Lung (tissue), 12 donors: ENCODE data around the gene FMN1. TPM values are rescaled to one million over a fixed set of nuclear protein-coding genes. Genes with fewer than 3 reads are reported as not detected.

Source experiments
- ATAC-seq: fragments of 200-7000 bp; cut with Tn5 transposase; one replicate; pipeline ENCODE4 v1.9.1; 2020; ENCODE audit warnings: moderate number of reproducible peaks; ENCODE audit not compliant: insufficient read depth, low FRiP score
- DNase-seq, 3 donors: peaks; one replicate each; pipeline ENCODE4 v3.0.0-alpha.2; 2013 to 2017
- H3K27ac ChIP-seq, 2 donors: one replicate each; pipeline ENCODE4 v1.5.1; 2013; ENCODE audit warnings: mild to moderate bottlenecking in 2 of 2, moderate library complexity in 2 of 2, control low read depth in 1 of 2, inconsistent platforms in 1 of 2, low read depth in 1 of 2, low read length in 1 of 2
- H3K27me3 ChIP-seq, 3 donors: one replicate each; pipeline ENCODE4 v1.5.1; 2013; ENCODE audit warnings: low read length in 2 of 3; ENCODE audit not compliant: control insufficient read depth in 3 of 3, insufficient read depth in 3 of 3
- H3K36me3 ChIP-seq, 4 donors: one replicate each; pipeline ENCODE4 v1.5.1; 2013; ENCODE audit warnings: low read length in 4 of 4, mild to moderate bottlenecking in 1 of 4, moderate library complexity in 1 of 4; ENCODE audit not compliant: control insufficient read depth in 4 of 4, insufficient read depth in 4 of 4
- H3K4me1 ChIP-seq, 5 donors: one replicate each; pipeline ENCODE4 v1.5.1; 2013; ENCODE audit warnings: low read length in 5 of 5, mild to moderate bottlenecking in 2 of 5, moderate library complexity in 1 of 5; ENCODE audit not compliant: control insufficient read depth in 5 of 5, insufficient read depth in 5 of 5
- H3K4me3 ChIP-seq: one replicate; pipeline ENCODE4 v1.5.1; 2013; ENCODE audit warnings: mild to moderate bottlenecking, control low read depth, moderate library complexity
- H3K9ac ChIP-seq, 2 donors: one replicate each; pipeline ENCODE4 v1.5.1; 2013; ENCODE audit warnings: low read length in 2 of 2, control low read depth in 1 of 2; ENCODE audit not compliant: insufficient read depth in 1 of 2
- H3K9me3 ChIP-seq, 4 donors: one replicate each; pipeline ENCODE4 v1.5.1; 2013; ENCODE audit warnings: low read length in 3 of 4, mild to moderate bottlenecking in 1 of 4, moderate library complexity in 1 of 4; ENCODE audit not compliant: control insufficient read depth in 4 of 4, insufficient read depth in 3 of 4
- CTCF ChIP-seq: IDR thresholded peaks from 2 replicates; pipeline ENCODE4 v1.5.1; 2012; ENCODE audit warnings: mild to moderate bottlenecking; ENCODE audit errors: control extremely low read depth, extremely low read depth
- WGBS, 2 donors: extraction: QIAGEN DNeasy Blood & Tissue Kit; methylation state at CpG; one replicate each; pipeline ENCODE4 v1.1.7; 2013; 5-methylcytosine and 5-hydroxymethylcytosine counted together
- polyA plus RNA-seq, 2 donors: library from polyadenylated mRNA; stranded (reverse); fragments of 200-250 nt; gene quantifications; one replicate each; pipeline ENCODE4 v1.2.1, GENCODE V29; 2013
- total RNA-seq, 2 donors: library from RNA; depleted of rRNA in 1 of 2; stranded (reverse); fragments of >200 nt in 1 of 2; gene quantifications; one replicate each; pipeline ENCODE4 v1.2.1, GENCODE V29; 2014 to 2021
- donor health status: control.
- donor health status: control.
- donor health status: Bipolar disorder and iron deficiency.
- donor health status: healthy.
- donor health status: DM: yes; HTN: yes; CAD: no.

Gene FMN1
- total and polyA plus RNA-seq, 4 donors = 4.6 to 45.2 (median 15.7) TPM

- H3K9me3 ChIP-seq = no peaks in the 10 kb centered on the region
- DNase-seq (no peak), ATAC-seq (peak; percentile 47)
- H3K27me3 ChIP-seq = no peaks in the 10 kb centered on the region
- H3K9ac ChIP-seq = no peak overlapping the region
- H3K36me3 ChIP-seq = no peaks in the 10 kb centered on the region
- H3K4me3 ChIP-seq = no peak overlapping the region
- H3K27ac ChIP-seq = no peak overlapping the region
- TF ChIP-seq CTCF = no peak
- 60 to 61% methylated on average over 5 of the region's 5 CpGs for WGBS, 2 donors
- H3K4me1 ChIP-seq = no peaks in the 10 kb centered on the region
These were observed 5.8 kb downstream of the FMN1 start for GRCh38 chr15:33188641-33189257.

- ATAC-seq = no peak
- Histone ChIP-seq H3K9ac (no peak overlapping the region), H3K36me3 (no peaks in the 10 kb centered on the region), H3K4me1 (no peaks in the 10 kb centered on the region), H3K4me3 (no peak overlapping the region), H3K27ac (no peak overlapping the region), H3K9me3 (no peaks in the 10 kb centered on the region), H3K27me3 (no peaks in the 10 kb centered on the region)
- no peak for DNase-seq
- 88 to 90% methylated on average over 5 of the region's 5 CpGs for WGBS, 2 donors
- no peak for TF ChIP-seq CTCF
These were observed 6.4 kb downstream of the FMN1 start for GRCh38 chr15:33188159-33188558.

GRCh38 chr15:33183334-33183733, 11.2 kb downstream of the FMN1 start:
- Histone ChIP-seq H3K4me3 (no peak overlapping the region), H3K9me3 (no peaks in the 10 kb centered on the region), H3K27ac (no peak overlapping the region), H3K36me3 (no peaks in the 10 kb centered on the region), H3K27me3 (no peaks in the 10 kb centered on the region), H3K9ac (no peak overlapping the region), H3K4me1 (no peaks in the 10 kb centered on the region)
- no peak for DNase-seq
- 77 to 87% methylated on average over 3 of the region's 3 CpGs for WGBS, 2 donors
- ATAC-seq = no peak
- TF ChIP-seq CTCF = no peak

- ATAC-seq (no peak), DNase-seq (no peak)
- H3K36me3 ChIP-seq = no peaks in the 10 kb centered on the region
- no peak overlapping the region for H3K9ac ChIP-seq
- no peak overlapping the region for H3K4me3 ChIP-seq
- H3K27ac ChIP-seq = no peak overlapping the region
- no peaks in the 10 kb centered on the region for H3K4me1 ChIP-seq
- 32 to 58% methylated on average over 2 of the region's 2 CpGs for WGBS, 2 donors
- H3K27me3 ChIP-seq = no peaks in the 10 kb centered on the region
- no peaks in the 10 kb centered on the region for H3K9me3 ChIP-seq
- no peak for TF ChIP-seq CTCF
These were observed 11.6 kb downstream of the FMN1 start for GRCh38 chr15:33182926-33183325.
